GM12801 (cell line): ENCODE data around the gene PPM1J.

Experiments used
- CTCF ChIP-seq: IDR thresholded peaks from one replicate; pipeline ENCODE4 v1.5.1; 2011; ENCODE audit warnings: control low read depth; ENCODE audit not compliant: insufficient read length; ENCODE audit errors: extremely low read depth

Gene PPM1J

GRCh38 chr1:112704391-112704933, 10.7 kb downstream of the PPM1J start:
- no peak for TF ChIP-seq CTCF

GRCh38 chr1:112703706-112704105, 11.4 kb downstream of the PPM1J start:
- TF ChIP-seq CTCF, result no peak

- no peak for TF ChIP-seq CTCF
These were observed 12.5 kb downstream of the PPM1J start for GRCh38 chr1:112702420-112703261.

- no peak for TF ChIP-seq CTCF
These were observed 13.1 kb downstream of the PPM1J start for GRCh38 chr1:112702067-112702395.

GRCh38 chr1:112701227-112702066, 13.7 kb downstream of the PPM1J start:
- no peak for TF ChIP-seq CTCF

- TF ChIP-seq CTCF, result no peak
These were observed 14.6 kb downstream of the PPM1J start for GRCh38 chr1:112700290-112701226.
